Karpas-422 (cell line): Measurements from ENCODE around the gene CACYBP. TPM values are rescaled to one million over a fixed set of nuclear protein-coding genes. Genes with fewer than 3 reads are reported as not detected.

ENCODE experiments used
- DNase-seq: peaks from one replicate; pipeline ENCODE4 v3.0.0-alpha.2; 2015
- H2AFZ ChIP-seq: fragments of 200-600 bp; sonication (generic); 2 replicates; pipeline ENCODE4 v1.6.1; 2014; ENCODE audit warnings: antibody characterized with exemption, low read length, mixed read lengths
- H3K27ac ChIP-seq: fragments of 200-600 bp; sonication (generic); 2 replicates; pipeline ENCODE4 v1.5.1; 2014; ENCODE audit warnings: mild to moderate bottlenecking, low read length, moderate library complexity
- H3K27me3 ChIP-seq: fragments of 200-600 bp; sonication (generic); 2 replicates; pipeline ENCODE4 v1.6.1; 2014; ENCODE audit warnings: low read length, mixed read lengths
- H3K36me3 ChIP-seq: fragments of 200-600 bp; sonication (generic); 2 replicates; pipeline ENCODE4 v1.6.1; 2014; ENCODE audit warnings: low read length, mixed read lengths; ENCODE audit not compliant: insufficient read depth
- H3K4me1 ChIP-seq: fragments of 200-600 bp; sonication (generic); 2 replicates; pipeline ENCODE4 v1.6.1; 2014; ENCODE audit warnings: mild to moderate bottlenecking, low read length, mixed read lengths
- H3K4me2 ChIP-seq: fragments of 200-600 bp; sonication (generic); 2 replicates; pipeline ENCODE4 v1.6.1; 2014; ENCODE audit warnings: low read length, low read depth, mild to moderate bottlenecking; ENCODE audit not compliant: poor library complexity, severe bottlenecking
- H3K4me3 ChIP-seq: fragments of 200-600 bp; sonication (generic); 2 replicates; pipeline ENCODE4 v1.5.1; 2014; ENCODE audit warnings: mild to moderate bottlenecking, antibody characterized with exemption, low read length, mixed read lengths
- H3K79me2 ChIP-seq: fragments of 200-600 bp; sonication (generic); 2 replicates; pipeline ENCODE4 v1.6.1; 2014; ENCODE audit warnings: mild to moderate bottlenecking, low read length, mixed read lengths
- H3K9ac ChIP-seq: fragments of 200-600 bp; sonication (generic); 2 replicates; pipeline ENCODE4 v1.6.0; 2014; ENCODE audit warnings: low read length
- H3K9me2 ChIP-seq: fragments of 200-600 bp; sonication (generic), shearing (Covaris generic); replicated peaks from 2 replicates; pipeline ENCODE4 v1.6.0; 2014; ENCODE audit warnings: mild to moderate bottlenecking, low read length, moderate library complexity; ENCODE audit not compliant: insufficient read depth
- H3K9me3 ChIP-seq: fragments of 300-700, 200-600 bp; sonication (generic); 2 replicates; pipeline ENCODE4 v1.6.1; 2014; ENCODE audit warnings: low read length, mixed read lengths
- H4K20me1 ChIP-seq: fragments of 200-600 bp; sonication (generic); 2 replicates; pipeline ENCODE4 v1.6.1; 2014; ENCODE audit warnings: mild to moderate bottlenecking, antibody characterized with exemption, low read length, low read depth; ENCODE audit not compliant: insufficient read depth
- total RNA-seq: library from RNA; depleted of rRNA; stranded (reverse); fragments of >200 nt; shearing (Covaris generic); gene quantifications from 2 replicates; pipeline ENCODE4 v1.2.3, GENCODE V29; 2014; ENCODE audit warnings: low replicate concordance

The CACYBP gene
- total RNA-seq, 1 experiment from 2014 or later, result 93.4 TPM

GRCh38 chr1:174958396-174958795 lies 41.4 kb upstream of the CACYBP start:
- no peak for DNase-seq
- Histone ChIP-seq H3K27me3 (no peaks in the 10 kb centered on the region), H4K20me1 (no peaks in the 10 kb centered on the region), H3K9me2 (no peaks in the 10 kb centered on the region), H3K4me2 (no peak overlapping the region), H3K79me2 (no peaks in the 10 kb centered on the region), H3K4me1 (peaks cover 47% of the 10 kb centered on the region), H3K36me3 (no peaks in the 10 kb centered on the region), H3K9me3 (no peaks in the 10 kb centered on the region), H3K9ac (no peak overlapping the region), H3K4me3 (no peak overlapping the region), H3K27ac (no peak overlapping the region), H2AFZ (no peak overlapping the region)

- Histone ChIP-seq H3K9me2 (no peaks in the 10 kb centered on the region), H3K36me3 (no peaks in the 10 kb centered on the region), H3K27ac (no peak overlapping the region), H3K4me3 (no peak overlapping the region), H2AFZ (no peak overlapping the region), H3K4me2 (no peak overlapping the region), H4K20me1 (no peaks in the 10 kb centered on the region), H3K27me3 (no peaks in the 10 kb centered on the region), H3K4me1 (peaks cover 39% of the 10 kb centered on the region), H3K9me3 (no peaks in the 10 kb centered on the region), H3K79me2 (no peaks in the 10 kb centered on the region), H3K9ac (no peak overlapping the region)
- DNase-seq, result no peak
These were observed 39.4 kb upstream of the CACYBP start for GRCh38 chr1:174960362-174960761.

DNA sequence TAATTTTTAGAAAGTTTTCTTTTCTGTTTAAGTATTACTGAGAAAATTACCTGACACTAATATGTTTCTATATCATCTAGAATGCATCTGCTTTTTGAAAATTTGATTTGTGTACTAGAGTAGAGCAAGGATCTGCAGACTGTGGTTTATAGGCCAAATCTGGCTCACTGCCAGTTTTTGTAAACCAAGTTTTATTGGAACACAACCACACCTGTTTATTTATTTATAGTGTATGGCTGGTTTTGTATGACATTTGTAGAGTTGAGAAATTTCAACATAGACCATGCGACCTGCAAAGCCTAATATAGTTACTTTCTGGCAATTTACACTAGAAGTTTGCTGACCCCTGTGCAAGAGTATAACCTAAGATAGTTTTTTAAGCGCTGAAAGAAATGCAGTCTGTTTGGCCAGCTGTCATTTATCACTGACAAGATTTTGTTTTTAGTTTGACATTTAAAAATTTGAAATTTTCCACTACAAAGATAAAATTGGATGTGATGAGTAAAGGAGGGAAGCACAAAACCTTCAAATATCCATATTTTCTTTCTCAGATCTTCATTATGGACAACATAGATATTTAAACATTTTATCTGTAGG lies 36.1 kb upstream of the CACYBP start:
- no peak overlapping the region for H3K27ac ChIP-seq
- H4K20me1 ChIP-seq, result no peaks in the 10 kb centered on the region
- no peaks in the 10 kb centered on the region for H3K36me3 ChIP-seq
- H2AFZ ChIP-seq, result no peak overlapping the region
- H3K9ac ChIP-seq, result no peak overlapping the region
- H3K9me3 ChIP-seq, result no peaks in the 10 kb centered on the region
- H3K4me2 ChIP-seq, result no peak overlapping the region
- no peaks in the 10 kb centered on the region for H3K79me2 ChIP-seq
- H3K27me3 ChIP-seq, result no peaks in the 10 kb centered on the region
- no peaks in the 10 kb centered on the region for H3K9me2 ChIP-seq
- DNase-seq, result no peak
- peaks cover 13% of the 10 kb centered on the region for H3K4me1 ChIP-seq
- H3K4me3 ChIP-seq, result no peak overlapping the region

GRCh38 chr1:174964261-174964971 lies 35.3 kb upstream of the CACYBP start:
- Histone ChIP-seq H3K4me2 (no peak overlapping the region), H3K4me3 (no peak overlapping the region), H4K20me1 (no peaks in the 10 kb centered on the region), H3K4me1 (peaks cover 13% of the 10 kb centered on the region), H3K9me2 (no peaks in the 10 kb centered on the region), H3K9ac (no peak overlapping the region), H3K27ac (no peak overlapping the region), H3K9me3 (no peaks in the 10 kb centered on the region), H3K36me3 (no peaks in the 10 kb centered on the region), H3K79me2 (no peaks in the 10 kb centered on the region), H2AFZ (no peak overlapping the region), H3K27me3 (no peaks in the 10 kb centered on the region)
- DNase-seq, result no peak

- H3K4me2 ChIP-seq, result no peak overlapping the region
- H3K9me3 ChIP-seq, result no peaks in the 10 kb centered on the region
- no peaks in the 10 kb centered on the region for H3K9me2 ChIP-seq
- H3K36me3 ChIP-seq, result no peaks in the 10 kb centered on the region
- H3K4me1 ChIP-seq, result peaks cover 13% of the 10 kb centered on the region
- no peak overlapping the region for H3K9ac ChIP-seq
- no peaks in the 10 kb centered on the region for H3K27me3 ChIP-seq
- H3K4me3 ChIP-seq, result no peak overlapping the region
- no peak overlapping the region for H3K27ac ChIP-seq
- no peak overlapping the region for H2AFZ ChIP-seq
- no peaks in the 10 kb centered on the region for H4K20me1 ChIP-seq
- no peak for DNase-seq
- H3K79me2 ChIP-seq, result no peaks in the 10 kb centered on the region
These were observed 34.8 kb upstream of the CACYBP start for GRCh38 chr1:174964972-174965361.

DNA sequence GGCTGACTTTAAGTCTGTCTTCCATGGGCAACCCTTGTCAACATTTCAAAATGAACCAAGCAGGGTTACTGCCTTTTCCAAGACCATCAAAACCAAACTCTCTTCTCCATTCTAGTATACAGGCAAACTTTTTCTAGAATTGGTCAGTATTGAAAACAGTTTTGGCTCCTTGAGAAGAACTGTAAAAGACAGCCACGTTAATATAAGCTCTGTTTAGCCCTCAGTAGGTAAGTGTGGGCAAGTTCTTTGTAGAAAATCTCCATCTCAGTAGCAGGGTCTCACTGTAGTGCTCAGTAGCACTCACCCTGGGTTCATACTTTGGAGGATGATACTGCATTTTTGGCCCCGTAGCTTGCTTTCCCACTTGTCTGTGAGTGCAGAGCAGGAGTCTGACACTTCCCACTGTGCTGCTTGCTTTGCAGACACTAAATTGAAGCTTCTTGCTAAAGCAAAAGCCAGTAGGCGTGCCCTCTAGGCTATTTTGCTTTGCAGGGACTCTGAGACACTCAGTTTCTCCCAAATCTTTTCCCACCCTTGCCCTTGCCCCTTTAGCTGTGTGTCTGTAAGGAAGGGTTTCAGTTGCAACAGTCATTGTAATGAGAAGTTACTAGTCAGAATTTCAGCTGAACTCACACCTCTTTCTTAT lies 34.3 kb upstream of the CACYBP start:
- H3K79me2 ChIP-seq, result no peaks in the 10 kb centered on the region
- H3K9ac ChIP-seq, result no peak overlapping the region
- H2AFZ ChIP-seq, result no peak overlapping the region
- H3K36me3 ChIP-seq, result no peaks in the 10 kb centered on the region
- H3K4me3 ChIP-seq, result no peak overlapping the region
- H3K9me2 ChIP-seq, result 0 out of 2 replicates have a peak, but pooled peaks cover 3% of the 10 kb centered on the region
- H3K4me1 ChIP-seq, result peaks cover 13% of the 10 kb centered on the region
- H4K20me1 ChIP-seq, result no peaks in the 10 kb centered on the region
- no peaks in the 10 kb centered on the region for H3K27me3 ChIP-seq
- H3K9me3 ChIP-seq, result no peaks in the 10 kb centered on the region
- no peak for DNase-seq
- H3K4me2 ChIP-seq, result no peak overlapping the region
- H3K27ac ChIP-seq, result no peak overlapping the region

GRCh38 chr1:174966008-174966572 lies 33.7 kb upstream of the CACYBP start:
- no peaks in the 10 kb centered on the region for H3K36me3 ChIP-seq
- H3K27ac ChIP-seq, result no peak overlapping the region
- peaks cover 13% of the 10 kb centered on the region for H3K4me1 ChIP-seq
- H3K79me2 ChIP-seq, result no peaks in the 10 kb centered on the region
- H3K9me3 ChIP-seq, result no peaks in the 10 kb centered on the region
- DNase-seq, result no peak
- H2AFZ ChIP-seq, result no peak overlapping the region
- H3K9me2 ChIP-seq, result 0 out of 2 replicates have a peak, but pooled peaks cover 3% of the 10 kb centered on the region
- H3K27me3 ChIP-seq, result no peaks in the 10 kb centered on the region
- no peak overlapping the region for H3K4me3 ChIP-seq
- no peak overlapping the region for H3K4me2 ChIP-seq
- H3K9ac ChIP-seq, result no peak overlapping the region
- no peaks in the 10 kb centered on the region for H4K20me1 ChIP-seq
